H9 (cell line): Measurements from ENCODE around the gene MRO. TPM values are rescaled to one million over a fixed set of nuclear protein-coding genes. Genes with fewer than 3 reads are reported as not detected.

Experiments used
- DNase-seq: peaks from one replicate; pipeline ENCODE4 v3.0.0-alpha.2; 2017
- H2AFZ ChIP-seq: one replicate; pipeline ENCODE4 v1.6.1; 2013; ENCODE audit warnings: mild to moderate bottlenecking, low read length, control low read depth, moderate library complexity
- H2AK5ac ChIP-seq: 2 replicates; pipeline ENCODE4 v1.6.1; 2013; ENCODE audit warnings: low read length, control low read depth, mixed read lengths; ENCODE audit not compliant: insufficient read length
- H2BK120ac ChIP-seq: one replicate; pipeline ENCODE4 v1.6.1; 2013; ENCODE audit warnings: low read depth, mild to moderate bottlenecking, low read length, control low read depth, inconsistent platforms; ENCODE audit not compliant: poor library complexity, severe bottlenecking
- H2BK12ac ChIP-seq: 2 replicates; pipeline ENCODE4 v1.6.1; 2013; ENCODE audit warnings: low read length, control low read depth, mixed read lengths, low read depth; ENCODE audit not compliant: insufficient read length
- H2BK15ac ChIP-seq: 2 replicates; pipeline ENCODE4 v1.6.1; 2013; ENCODE audit warnings: low read depth, low read length, control low read depth
- H2BK20ac ChIP-seq: one replicate; pipeline ENCODE4 v1.6.1; 2013; ENCODE audit warnings: low read depth, mild to moderate bottlenecking, low read length, control low read depth, inconsistent platforms; ENCODE audit not compliant: poor library complexity, severe bottlenecking
- H2BK5ac ChIP-seq: 2 replicates; pipeline ENCODE4 v1.6.1; 2013; ENCODE audit warnings: low read length, control low read depth, mixed read lengths; ENCODE audit not compliant: insufficient read length
- H3K14ac ChIP-seq: 2 replicates; pipeline ENCODE4 v1.6.1; 2013; ENCODE audit warnings: low read length, control low read depth; ENCODE audit not compliant: insufficient read depth
- H3K18ac ChIP-seq: 2 replicates; pipeline ENCODE4 v1.6.1; 2013; ENCODE audit warnings: low read depth, mild to moderate bottlenecking, mixed read lengths, low read length, control low read depth; ENCODE audit not compliant: insufficient read length
- H3K23ac ChIP-seq: 2 replicates; pipeline ENCODE4 v1.6.1; 2013; ENCODE audit warnings: low read length, control low read depth, mixed read lengths, low read depth; ENCODE audit not compliant: insufficient read length
- H3K23me2 ChIP-seq: 2 replicates; pipeline ENCODE4 v1.6.1; 2013; ENCODE audit warnings: low read depth, mild to moderate bottlenecking, mixed read lengths, low read length, control low read depth; ENCODE audit not compliant: insufficient read length, poor library complexity, severe bottlenecking
- H3K27ac ChIP-seq: 2 replicates; pipeline ENCODE4 v1.5.1; 2013; ENCODE audit warnings: low read length, control low read depth, mixed read lengths, low read depth; ENCODE audit not compliant: insufficient read length
- H3K27me3 ChIP-seq: 2 replicates; pipeline ENCODE4 v1.6.1; 2013; ENCODE audit warnings: low read length, control low read depth, inconsistent platforms; ENCODE audit not compliant: insufficient read depth
- H3K4ac ChIP-seq: 2 replicates; pipeline ENCODE4 v1.6.1; 2013; ENCODE audit warnings: low read depth, mild to moderate bottlenecking, control low read depth, inconsistent platforms, low read length, moderate library complexity
- H3K4me1 ChIP-seq: 2 replicates; pipeline ENCODE4 v1.6.1; 2013; ENCODE audit warnings: low read length, control low read depth, inconsistent platforms; ENCODE audit not compliant: insufficient read depth
- H3K4me2 ChIP-seq: 2 replicates; pipeline ENCODE4 v1.6.1; 2013; ENCODE audit warnings: low read length, control low read depth, mixed read lengths; ENCODE audit not compliant: insufficient read length, insufficient read depth
- H3K56ac ChIP-seq: 2 replicates; pipeline ENCODE4 v1.6.1; 2013; ENCODE audit warnings: low read depth, mild to moderate bottlenecking, mixed read lengths, low read length, control low read depth; ENCODE audit not compliant: insufficient read length
- H3K79me1 ChIP-seq: 2 replicates; pipeline ENCODE4 v1.6.1; 2013; ENCODE audit warnings: low read depth, mild to moderate bottlenecking, moderate library complexity, low read length, control low read depth, inconsistent platforms; ENCODE audit not compliant: insufficient read depth, poor library complexity, severe bottlenecking
- H3K79me2 ChIP-seq: 2 replicates; pipeline ENCODE4 v1.6.1; 2013; ENCODE audit warnings: low read length, control low read depth, inconsistent platforms; ENCODE audit not compliant: insufficient read depth
- H3K9ac ChIP-seq: 2 replicates; pipeline ENCODE4 v1.6.1; 2013; ENCODE audit warnings: low read length, control low read depth, mixed read lengths; ENCODE audit not compliant: insufficient read length; ENCODE audit errors: extremely low read depth
- H3K9me3 ChIP-seq: one replicate; pipeline ENCODE4 v1.6.1; 2013; ENCODE audit warnings: low read depth, low read length, inconsistent platforms; ENCODE audit not compliant: control insufficient read depth
- H3T11ph ChIP-seq: one replicate; pipeline ENCODE4 v1.6.1; 2013; ENCODE audit warnings: mild to moderate bottlenecking, low read length, control low read depth, inconsistent platforms
- H4K20me1 ChIP-seq: one replicate; pipeline ENCODE4 v1.6.1; 2013; ENCODE audit not compliant: control insufficient read depth, insufficient read length, insufficient read depth
- H4K5ac ChIP-seq: 2 replicates; pipeline ENCODE4 v1.6.1; 2013; ENCODE audit warnings: low read depth, mild to moderate bottlenecking, mixed read lengths, low read length, control low read depth; ENCODE audit not compliant: insufficient read length
- H4K8ac ChIP-seq: replicated peaks from 2 replicates; pipeline ENCODE4 v1.6.1; 2013; ENCODE audit warnings: low read length, control low read depth, mixed read lengths, low read depth; ENCODE audit not compliant: insufficient read length
- H4K91ac ChIP-seq: 2 replicates; pipeline ENCODE4 v1.6.1; 2013; ENCODE audit warnings: low read depth, mild to moderate bottlenecking, moderate library complexity, mixed read lengths, low read length, control low read depth; ENCODE audit not compliant: insufficient read length
- H3K27ac Mint-ChIP-seq, 3 experiments: 2 replicates in 2 of 3; 3 replicates in 1 of 3; pipeline ENCODE4 v1.8.0; 2020 to 2021; ENCODE audit warnings: mixed read lengths in 3 of 3, mild to moderate bottlenecking in 1 of 3, moderate library complexity in 1 of 3
- H3K27me3 Mint-ChIP-seq: 2 replicates; pipeline ENCODE4 v1.8.0; 2021; ENCODE audit warnings: low read depth, mild to moderate bottlenecking, moderate library complexity, mixed read lengths
- H3K36me3 Mint-ChIP-seq, 3 experiments: 2 replicates in 2 of 3; 3 replicates in 1 of 3; pipeline ENCODE4 v1.8.0; 2020 to 2021; ENCODE audit warnings: low read depth in 3 of 3, mixed read lengths in 3 of 3; ENCODE audit not compliant: insufficient read depth in 1 of 3
- H3K4me1 Mint-ChIP-seq, 2 experiments: 2 replicates each; pipeline ENCODE4 v1.8.0; 2020; ENCODE audit warnings: mixed read lengths in 2 of 2
- H3K4me3 Mint-ChIP-seq, 2 experiments: 2 replicates in 1 of 2; 3 replicates in 1 of 2; pipeline ENCODE4 v1.8.0; 2020 to 2021; ENCODE audit warnings: mild to moderate bottlenecking in 2 of 2, mixed read lengths in 2 of 2, moderate library complexity in 1 of 2
- H3K9me3 Mint-ChIP-seq, 2 experiments: 2 replicates in 1 of 2; 3 replicates in 1 of 2; pipeline ENCODE4 v1.8.0; 2020; ENCODE audit warnings: mild to moderate bottlenecking in 2 of 2, mixed read lengths in 2 of 2, moderate library complexity in 1 of 2
- WGBS: extraction: QIAGEN DNeasy Blood & Tissue Kit; methylation state at CpG from one replicate; pipeline ENCODE4 v1.1.7; 2013; ENCODE audit warnings: missing lambda C conversion rate, low lambda C conversion rate, mixed read lengths; ENCODE audit not compliant: insufficient read length; ENCODE audit errors: extremely low coverage; 5-methylcytosine and 5-hydroxymethylcytosine counted together
- total RNA-seq: library from RNA; stranded (reverse); gene quantifications from 2 replicates; pipeline ENCODE4 v1.2.1, GENCODE V29; 2021
- TF ChIP-seq, protein P1 (sequence below): fragments of 200-600 bp; sonication (generic); conservative IDR thresholded peaks from 3 replicates; pipeline ENCODE4 v1.8.0; 2021; ENCODE audit warnings: antibody characterized with exemption, mild to moderate bottlenecking

The MRO gene
- total RNA-seq, 1 experiment from 2014 or later = 0.57 TPM

DNA sequence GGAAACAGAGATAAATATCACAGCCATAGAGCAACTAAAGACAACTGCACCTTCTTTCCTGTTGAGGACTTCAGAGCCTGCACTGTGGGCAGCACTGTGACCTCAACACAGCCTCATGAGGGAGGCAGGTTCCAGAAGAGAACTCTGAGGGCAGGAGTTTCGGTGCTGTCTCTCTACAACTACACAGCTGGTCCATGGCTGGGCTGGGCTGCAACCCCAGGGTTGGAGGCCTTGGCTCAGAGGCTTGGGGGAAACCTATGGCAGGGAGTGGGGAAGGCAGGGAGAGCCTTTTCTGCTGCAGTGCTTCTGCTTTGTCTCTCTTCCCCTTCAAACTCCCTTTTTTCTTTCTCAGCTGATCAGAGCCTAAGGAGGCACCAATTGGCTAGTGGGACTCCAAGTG is 66.5 kb downstream of the MRO start:
- Histone ChIP-seq H2BK15ac (no peak overlapping the region), H3K56ac (no peak overlapping the region), H3K79me2 (no peaks in the 10 kb centered on the region), H3K14ac (no peak overlapping the region), H4K5ac (no peak overlapping the region), H2BK120ac (no peak overlapping the region), H4K91ac (no peak overlapping the region), H2BK20ac (no peak overlapping the region), H2AFZ (no peak overlapping the region), H3K27ac (no peak overlapping the region), H3K18ac (no peak overlapping the region), H3K4me1 (peaks cover 5% of the 10 kb centered on the region; the same call in 1 of the 2 replicates), H2AK5ac (no peak overlapping the region), H3K23ac (no peak overlapping the region), H3K9me3 (no peaks in the 10 kb centered on the region), H2BK12ac (no peak overlapping the region), H3K79me1 (no peaks in the 10 kb centered on the region), H3K4ac (no peak overlapping the region), H4K20me1 (no peaks in the 10 kb centered on the region), H3T11ph (no peak overlapping the region), H3K9ac (no peak overlapping the region), H3K27me3 (no peaks in the 10 kb centered on the region), H4K8ac (no peak overlapping the region), H3K4me2 (no peak overlapping the region), H2BK5ac (no peak overlapping the region), H3K23me2 (no peaks in the 10 kb centered on the region)
- no CpG with 5 or more reads among the region's 1 CpG for WGBS
- Mint-ChIP-seq H3K4me3 (no peak overlapping the region), H3K36me3 (0 out of 7 replicates have a peak, but pooled peaks cover 0 to 6% (median 0%) of the 10 kb centered on the region in 3 experiments), H3K27ac (no peak overlapping the region), H3K9me3 (peaks cover 2% of the 10 kb centered on the region in 2 experiments; a peak in 3 of 5 replicates), H3K4me1 (peaks cover 30 to 31% of the 10 kb centered on the region in 2 experiments), H3K27me3 (peaks cover 17% of the 10 kb centered on the region)
- DNase-seq = no peak
- TF ChIP-seq, protein P1, sequence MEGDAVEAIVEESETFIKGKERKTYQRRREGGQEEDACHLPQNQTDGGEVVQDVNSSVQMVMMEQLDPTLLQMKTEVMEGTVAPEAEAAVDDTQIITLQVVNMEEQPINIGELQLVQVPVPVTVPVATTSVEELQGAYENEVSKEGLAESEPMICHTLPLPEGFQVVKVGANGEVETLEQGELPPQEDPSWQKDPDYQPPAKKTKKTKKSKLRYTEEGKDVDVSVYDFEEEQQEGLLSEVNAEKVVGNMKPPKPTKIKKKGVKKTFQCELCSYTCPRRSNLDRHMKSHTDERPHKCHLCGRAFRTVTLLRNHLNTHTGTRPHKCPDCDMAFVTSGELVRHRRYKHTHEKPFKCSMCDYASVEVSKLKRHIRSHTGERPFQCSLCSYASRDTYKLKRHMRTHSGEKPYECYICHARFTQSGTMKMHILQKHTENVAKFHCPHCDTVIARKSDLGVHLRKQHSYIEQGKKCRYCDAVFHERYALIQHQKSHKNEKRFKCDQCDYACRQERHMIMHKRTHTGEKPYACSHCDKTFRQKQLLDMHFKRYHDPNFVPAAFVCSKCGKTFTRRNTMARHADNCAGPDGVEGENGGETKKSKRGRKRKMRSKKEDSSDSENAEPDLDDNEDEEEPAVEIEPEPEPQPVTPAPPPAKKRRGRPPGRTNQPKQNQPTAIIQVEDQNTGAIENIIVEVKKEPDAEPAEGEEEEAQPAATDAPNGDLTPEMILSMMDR = no peak
